HG03108 (cell line): ENCODE data around the gene GRIK3.

ENCODE experiments used
- ATAC-seq: cut with Tn5 transposase; IDR thresholded peaks from one replicate; pipeline ENCODE4 v1.9.1; 2021; ENCODE audit warnings: moderate library complexity; ENCODE audit not compliant: unreplicated experiment

The GRIK3 gene

DNA sequence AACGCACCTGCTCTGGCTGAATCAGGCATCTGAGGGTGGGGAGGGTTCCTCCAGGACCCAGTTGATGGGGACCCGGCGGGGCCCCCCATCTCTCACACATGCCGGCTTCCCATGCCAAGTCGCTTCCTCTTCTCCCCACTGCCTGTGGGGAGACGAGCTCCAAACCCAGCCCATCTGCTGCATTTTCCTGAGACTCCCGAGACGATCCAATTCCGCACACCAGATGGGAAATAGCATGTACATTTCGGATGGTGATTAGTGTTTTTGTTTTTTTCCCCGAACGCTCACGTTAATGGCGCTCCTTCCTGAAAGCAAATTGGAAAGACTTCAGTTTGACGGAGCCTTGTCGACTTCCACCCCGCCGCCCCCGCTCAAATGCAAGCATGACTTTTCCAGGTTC is 13.2 kb upstream of the GRIK3 start:
- ATAC-seq, result no peak

DNA sequence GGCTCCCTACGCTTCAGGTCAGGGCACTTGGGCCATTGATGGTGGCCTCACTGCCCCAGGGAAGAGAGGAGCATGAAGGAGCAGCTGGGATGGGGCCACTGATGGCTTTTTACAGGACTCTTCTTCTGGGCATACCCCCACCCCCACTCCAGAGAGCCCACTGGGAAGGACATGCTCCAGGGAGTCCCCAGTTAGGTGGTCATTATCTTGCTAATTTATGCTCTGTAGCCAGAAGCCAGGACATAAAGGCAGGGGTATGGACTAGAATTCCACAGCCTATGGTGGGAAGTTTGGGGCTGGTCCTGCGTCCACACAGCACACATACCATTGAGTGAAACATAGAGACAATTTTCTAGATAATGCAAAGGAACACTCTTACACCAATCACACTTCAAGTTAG is 8.8 kb upstream of the GRIK3 start:
- no peak for ATAC-seq

DNA sequence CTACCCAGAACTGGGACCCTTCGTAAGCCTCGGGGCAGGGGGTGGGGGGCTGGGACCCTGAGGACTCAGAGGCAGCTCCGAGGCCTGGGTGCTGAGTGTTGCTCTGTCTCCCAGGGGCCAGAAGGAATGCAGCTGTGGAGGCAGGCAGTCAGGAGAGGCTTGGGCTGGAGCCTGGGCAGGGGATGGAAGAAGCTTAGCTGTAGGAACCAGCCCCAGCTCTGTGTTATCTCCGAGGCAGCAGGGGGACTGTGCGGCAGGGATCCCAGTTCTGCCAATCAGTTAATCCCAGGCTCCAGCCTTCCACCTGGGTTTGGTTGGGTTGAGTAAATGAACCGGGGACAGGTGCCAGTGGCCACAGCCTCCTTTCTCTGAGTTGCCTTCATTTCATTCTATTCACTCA is 8.2 kb upstream of the GRIK3 start:
- ATAC-seq, result no peak

- ATAC-seq, result no peak
Observed at GRCh38 chr1:37041483-37041882, 7.2 kb upstream of the GRIK3 start.

DNA sequence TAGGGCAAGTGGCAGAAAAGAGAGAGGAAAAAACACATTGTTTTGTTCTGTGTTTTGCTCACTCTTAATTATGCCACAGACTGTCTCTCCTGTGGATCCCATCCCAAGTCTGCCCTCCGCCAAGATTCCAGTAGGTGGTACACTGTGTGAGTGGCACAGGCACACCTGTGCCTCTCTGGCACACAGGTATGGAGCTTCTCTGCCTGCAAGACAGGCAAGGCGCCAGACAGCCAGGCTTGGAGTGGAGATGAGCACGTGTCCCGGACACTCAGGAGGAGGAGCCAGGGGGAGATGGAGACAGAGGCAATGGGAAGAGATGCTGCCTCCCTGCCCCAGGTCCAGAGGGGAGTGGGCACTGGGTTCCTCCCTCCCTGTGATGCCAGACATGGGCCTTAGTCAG is 6.5 kb upstream of the GRIK3 start:
- no peak for ATAC-seq

DNA sequence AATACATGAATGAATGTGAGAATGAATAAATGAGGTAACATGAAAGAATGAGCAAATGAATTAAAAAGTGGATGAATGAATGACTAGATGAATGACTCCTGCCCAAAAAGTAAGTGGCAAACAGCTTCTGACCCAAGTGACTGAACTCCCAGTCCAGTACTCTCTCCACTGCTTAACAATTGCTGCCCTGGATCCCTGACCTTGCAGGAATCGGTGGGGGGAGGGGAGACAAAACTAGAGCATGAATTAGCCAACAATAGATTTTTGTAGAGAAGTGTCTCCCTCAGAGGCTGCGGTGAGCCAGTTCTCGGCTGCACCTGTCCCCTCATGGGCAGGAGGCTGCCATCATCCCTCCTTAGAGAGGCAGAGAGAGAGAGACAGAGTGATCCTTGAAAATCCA is 5.9 kb upstream of the GRIK3 start:
- ATAC-seq, result no peak

DNA sequence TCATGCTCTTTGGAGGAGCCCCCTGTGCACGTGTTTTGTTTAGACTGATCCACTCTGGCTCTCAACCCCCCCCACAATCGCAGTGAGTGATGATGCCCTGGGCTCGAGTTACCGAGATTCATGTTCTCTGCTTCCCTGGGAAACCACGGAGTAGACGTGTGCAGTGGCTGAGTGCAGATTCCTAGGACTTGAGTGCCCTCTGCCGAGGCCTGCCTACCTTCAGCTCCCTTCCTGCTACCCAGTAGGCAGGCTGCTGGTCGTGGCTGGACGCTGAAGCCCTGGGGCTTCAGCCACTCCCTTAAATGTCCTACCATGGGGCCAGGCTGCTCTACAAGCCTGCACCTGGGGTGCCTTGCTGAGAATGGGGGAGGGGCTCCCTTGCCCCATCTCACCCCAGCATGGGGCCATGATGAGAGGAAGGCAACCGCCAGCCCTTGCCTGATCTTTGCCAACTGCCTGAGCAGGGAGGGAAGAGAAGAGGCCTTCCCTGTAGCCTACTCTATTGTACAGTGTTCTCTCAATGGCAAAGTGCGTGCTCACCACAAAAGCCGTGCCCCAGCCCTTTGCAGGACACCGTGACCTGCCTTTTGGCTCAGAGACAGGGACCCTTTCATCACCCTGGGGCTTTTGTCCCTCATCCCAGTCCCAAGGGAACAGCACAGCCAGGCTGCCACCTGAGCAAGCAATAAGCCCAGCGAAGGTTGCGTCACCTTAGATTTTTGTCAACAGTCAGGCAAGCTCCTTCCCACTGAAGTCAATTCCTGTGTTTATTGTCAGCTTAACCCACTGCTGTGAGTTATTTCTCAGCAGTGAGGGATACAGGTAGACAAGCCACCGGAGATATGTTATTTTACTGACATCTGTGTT is 4.1 kb upstream of the GRIK3 start:
- no peak for ATAC-seq

DNA sequence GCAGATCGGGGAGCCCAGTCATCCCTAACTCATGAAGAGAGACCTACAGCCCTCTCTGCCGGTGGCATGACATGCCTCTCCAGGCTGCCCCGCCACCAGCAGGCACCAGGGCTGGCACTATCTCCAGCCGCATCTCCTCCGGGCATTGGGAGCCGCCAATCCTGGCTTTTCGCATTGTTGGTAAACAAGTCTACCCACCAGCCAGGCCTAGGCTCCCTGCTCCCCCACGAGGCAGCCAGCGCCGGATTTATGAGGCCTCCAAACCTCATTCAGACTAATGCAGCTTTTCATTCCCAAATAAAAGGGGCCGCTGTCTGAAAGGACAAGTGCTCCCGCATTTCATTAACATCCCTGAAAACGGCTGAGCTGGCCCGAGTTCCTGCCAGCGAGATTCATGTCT is 3.4 kb upstream of the GRIK3 start:
- ATAC-seq, result no peak

DNA sequence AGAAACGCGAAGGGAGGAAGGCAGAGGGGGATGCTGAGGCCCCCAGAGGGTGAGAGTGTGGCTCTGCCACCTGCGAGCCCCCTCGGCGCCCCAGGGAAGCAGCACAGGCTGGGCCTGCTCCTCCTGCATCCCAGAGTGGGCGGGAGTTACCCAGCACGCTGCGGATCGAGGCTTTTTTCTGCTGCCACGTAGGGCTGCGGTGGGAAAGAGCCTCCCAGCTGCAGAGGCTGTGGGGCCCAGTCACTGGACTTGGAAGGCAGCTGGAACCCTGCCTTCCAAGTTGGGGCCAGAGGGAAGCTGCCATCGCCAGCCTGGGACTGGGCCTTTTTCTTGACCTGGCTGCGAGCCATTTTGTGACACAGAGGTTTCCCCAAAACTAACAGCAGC is 2.3 kb upstream of the GRIK3 start:
- no peak for ATAC-seq

DNA sequence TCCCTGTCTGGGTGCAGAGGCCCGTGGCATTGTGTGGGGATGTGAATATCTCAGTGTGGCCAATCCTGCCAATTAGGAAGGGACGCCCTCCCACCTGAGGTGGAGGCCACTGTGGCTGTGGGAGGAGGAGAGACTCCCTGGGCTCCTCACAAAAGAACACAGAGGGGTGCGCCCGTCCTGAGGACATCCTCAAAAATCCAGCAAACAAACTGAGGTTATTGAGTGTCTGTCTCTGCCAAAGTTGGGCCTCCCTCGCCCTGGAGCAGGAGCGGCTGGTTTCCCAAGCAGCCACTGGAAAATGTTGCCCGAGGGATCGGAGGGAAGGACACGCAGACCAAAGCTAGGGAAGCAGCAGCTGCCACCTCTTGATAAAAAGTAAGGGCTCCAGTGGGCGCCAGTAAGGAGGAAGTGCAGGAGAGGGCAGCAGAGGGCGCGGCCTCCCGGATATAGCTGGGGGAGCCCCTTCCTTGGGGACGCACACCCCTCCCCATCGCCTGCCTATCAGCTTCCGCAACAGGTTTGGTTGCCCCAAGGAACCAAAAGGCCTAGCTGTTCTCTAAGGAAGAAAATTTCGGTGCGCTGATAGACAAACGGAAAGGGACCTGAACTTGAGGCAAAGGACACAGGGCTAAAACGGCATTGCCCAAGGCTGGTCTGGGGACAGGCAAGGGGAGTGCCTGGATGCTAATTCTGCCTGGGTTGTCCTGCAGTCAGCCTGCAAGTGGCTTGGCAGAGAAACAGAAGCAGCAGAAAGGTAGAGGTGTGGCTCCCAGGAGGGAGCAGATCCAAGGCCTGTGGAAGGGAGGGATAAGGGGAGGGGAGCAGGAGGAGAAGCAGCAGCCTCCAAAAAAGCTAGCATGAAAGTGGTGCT is 1.7 kb upstream of the GRIK3 start:
- no peak for ATAC-seq

DNA sequence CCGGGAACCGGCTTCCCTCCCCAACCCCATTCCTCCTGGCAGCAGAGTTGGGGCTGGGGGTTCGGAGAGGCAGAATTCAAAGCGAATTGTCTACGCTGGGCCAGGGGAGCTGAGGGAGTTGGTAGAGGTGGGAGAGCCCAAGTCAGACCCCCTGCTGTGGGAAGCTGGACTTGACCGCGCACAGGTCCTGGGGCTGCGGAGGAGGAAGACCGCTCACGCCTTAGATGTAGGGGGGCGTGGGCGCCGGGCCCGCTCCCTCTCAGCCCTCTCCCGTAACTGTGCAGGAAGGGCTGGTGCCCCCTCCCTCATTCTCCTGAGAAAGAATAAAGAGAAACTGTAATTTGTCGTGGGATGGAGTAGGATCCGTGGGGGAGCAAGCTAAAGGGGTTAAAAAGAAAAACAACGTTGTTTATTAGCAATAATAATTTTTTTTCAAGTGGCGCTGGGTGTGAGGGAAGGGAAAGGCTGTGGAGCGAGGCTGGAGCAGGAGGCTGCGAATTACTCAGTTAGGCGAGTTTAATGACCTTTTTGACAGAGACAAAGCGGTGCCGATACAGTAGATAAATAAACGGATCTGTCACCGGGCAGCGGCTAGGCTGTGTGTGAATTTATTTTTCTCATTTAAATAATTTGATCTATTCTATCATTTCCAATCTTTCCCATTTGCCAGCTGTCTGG is 838 bp upstream of the GRIK3 start:
- no peak for ATAC-seq

DNA sequence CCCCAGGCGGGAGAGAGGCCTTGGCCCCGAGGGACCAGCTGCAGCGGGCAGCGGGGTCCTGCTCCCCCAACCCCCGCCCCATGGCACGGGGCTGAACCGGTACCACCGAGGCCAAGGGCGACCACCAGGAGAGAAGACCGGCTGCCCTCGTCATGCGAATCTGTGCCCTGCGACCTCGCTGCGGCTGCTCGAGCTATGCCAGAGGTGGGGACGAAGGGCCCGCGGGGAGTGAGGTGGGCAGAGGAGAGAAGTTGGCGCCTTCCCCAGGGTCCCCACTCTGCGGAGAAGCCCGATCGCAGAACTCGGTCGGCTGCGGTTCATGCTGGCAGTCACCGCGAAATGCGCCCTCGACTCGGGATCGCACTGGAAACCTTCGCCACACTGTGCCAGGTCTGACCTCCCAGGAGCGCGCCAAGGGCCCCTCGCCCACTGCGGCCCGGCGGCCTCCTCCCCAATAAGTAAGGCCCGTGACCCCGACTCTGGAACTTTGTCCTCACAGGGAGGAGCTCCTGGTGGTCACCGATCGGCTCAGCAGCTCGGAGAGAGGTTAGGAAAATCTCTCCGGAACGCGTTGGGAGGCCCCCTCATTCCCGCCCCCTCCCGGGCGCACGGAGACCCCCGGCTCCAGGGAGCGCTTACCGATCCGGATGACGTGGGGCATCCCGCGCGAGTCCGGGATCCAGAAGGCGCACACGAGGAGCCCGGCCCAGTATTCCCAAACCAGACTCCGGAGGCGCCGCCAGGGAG is 787 bp downstream of the GRIK3 start:
- no peak for ATAC-seq

DNA sequence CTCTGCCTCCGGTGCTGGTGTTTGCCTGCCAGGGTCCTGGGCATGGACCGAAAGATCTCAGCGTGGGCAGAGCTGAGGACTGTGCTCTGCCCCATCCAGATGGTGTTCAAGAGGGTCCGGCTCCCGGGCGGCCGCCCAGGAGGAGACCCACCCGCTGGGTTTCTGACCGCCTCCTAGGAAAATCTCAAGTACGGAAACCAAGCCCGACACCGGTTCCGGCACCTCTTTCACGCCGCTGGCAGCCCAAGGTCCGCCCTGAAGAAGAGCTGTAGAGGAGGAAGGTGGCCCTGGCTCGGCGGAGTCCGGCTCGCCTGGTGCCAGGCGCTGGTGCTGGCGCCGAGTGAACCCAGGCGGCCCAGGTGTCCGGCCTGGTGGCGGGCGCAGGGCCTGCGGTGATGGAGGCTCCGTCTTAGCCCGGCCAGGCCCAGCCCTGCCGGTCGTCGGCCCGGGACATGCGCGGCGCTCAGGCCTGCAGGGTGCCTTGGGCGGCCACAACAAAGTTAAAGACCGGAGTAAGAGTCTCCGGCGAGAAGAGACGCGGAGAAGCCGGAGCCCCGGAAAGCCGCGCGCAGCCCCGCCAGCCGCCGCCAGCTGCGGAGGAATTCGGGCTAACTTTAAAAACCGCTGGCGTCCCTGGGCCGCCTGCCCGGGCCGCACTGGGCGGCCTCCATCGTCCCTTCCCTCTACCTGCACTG is 1.5 kb downstream of the GRIK3 start:
- no peak for ATAC-seq

GRCh38 chr1:37031871-37032270 is 2.4 kb downstream of the GRIK3 start:
- no peak for ATAC-seq

GRCh38 chr1:37031429-37031828 is 2.9 kb downstream of the GRIK3 start:
- ATAC-seq, result no peak

- no peak for ATAC-seq
Observed at GRCh38 chr1:37028981-37029617, 5.2 kb downstream of the GRIK3 start.

- ATAC-seq, result no peak
Observed at GRCh38 chr1:37021502-37021901, 12.8 kb downstream of the GRIK3 start.

DNA sequence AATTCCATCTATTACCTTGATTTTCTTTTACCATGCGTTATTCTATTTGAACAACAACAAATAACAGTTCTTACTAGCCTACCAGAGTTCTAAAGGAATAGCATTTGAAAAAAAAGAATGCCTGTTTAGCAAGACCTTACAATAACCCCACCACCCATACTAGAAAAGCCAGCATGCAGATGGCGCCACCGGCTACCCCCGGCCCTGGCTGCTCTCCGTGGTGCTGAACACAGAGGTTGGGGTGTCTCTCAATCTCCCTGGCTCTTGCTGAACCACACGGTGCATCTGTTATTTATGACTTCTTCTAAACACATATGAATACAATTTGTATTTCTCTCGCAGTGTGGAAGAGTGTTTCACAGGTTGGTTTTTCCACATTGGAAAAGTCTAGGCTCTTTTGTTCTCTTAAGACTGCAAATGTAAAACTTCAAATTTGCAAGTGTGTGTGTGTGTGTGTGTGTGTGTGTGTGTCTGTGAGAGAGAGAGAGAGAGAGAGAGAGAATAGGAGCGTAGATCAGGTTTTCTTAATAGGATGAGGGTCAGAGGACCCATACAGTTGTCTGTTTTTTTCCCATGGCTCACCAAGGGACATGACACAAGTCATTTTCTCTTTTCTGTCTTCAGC is 13.6 kb downstream of the GRIK3 start:
- no peak for ATAC-seq

DNA sequence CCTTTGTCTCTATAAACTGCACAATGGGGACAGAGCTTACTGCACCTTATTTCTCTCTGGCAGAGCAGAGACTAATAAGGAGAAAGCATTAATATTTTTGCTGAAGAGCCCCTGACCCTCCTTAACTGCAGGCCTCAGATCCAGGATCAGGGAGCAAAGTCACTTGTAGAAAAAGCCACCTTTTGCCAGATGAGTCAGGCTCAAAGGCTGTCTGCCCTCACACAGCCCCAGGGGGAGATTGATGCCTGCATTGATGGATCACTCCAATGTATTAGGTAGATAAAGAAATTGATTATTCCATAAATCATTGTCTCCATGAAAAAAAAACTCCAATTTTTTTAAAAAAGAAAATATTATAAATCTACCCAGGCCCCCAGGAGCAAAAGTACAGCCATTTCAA is 15.8 kb downstream of the GRIK3 start:
- no peak for ATAC-seq
